ENCODE results near the gene BSDC1. TPM values are rescaled to one million over a fixed set of nuclear protein-coding genes. Genes with fewer than 3 reads are reported as not detected.

Gene BSDC1
- total and polyA plus RNA-seq, 2 of the 13 experiments (the other 11 are each of a cell fraction or from before 2014, with no cell fraction given): 40.3 to 64.2 TPM

DNA sequence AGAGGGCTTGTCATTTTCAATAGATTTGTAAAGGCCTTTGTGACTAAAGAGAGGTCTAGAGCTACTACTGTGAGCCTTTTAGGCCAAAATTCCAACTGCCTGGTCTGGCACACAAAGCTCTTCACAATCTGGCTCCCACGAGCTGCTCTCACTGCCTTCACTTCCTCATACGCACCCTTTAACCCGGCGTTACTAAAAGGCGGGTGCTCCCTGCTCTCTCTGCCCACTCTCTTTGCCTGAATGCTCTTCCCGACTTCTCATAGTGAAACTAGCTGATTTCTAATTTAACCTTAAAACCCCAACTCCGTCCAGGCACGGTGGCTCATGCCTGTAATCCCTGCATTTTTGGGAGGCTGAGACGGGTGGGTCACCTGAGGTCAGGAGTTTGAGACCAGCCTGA lies 14.2 kb downstream of the BSDC1 start (continued):
- TF ChIP-seq TRIM22 (IDR thresholded peaks at IDR 0.05) (no peak), GFI1 (CRISPR knock-in tag; IDR thresholded peaks at IDR 0.05; ENCODE audit: borderline replicate concordance) (no peak)
- TF ChIP-seq, protein P1, sequence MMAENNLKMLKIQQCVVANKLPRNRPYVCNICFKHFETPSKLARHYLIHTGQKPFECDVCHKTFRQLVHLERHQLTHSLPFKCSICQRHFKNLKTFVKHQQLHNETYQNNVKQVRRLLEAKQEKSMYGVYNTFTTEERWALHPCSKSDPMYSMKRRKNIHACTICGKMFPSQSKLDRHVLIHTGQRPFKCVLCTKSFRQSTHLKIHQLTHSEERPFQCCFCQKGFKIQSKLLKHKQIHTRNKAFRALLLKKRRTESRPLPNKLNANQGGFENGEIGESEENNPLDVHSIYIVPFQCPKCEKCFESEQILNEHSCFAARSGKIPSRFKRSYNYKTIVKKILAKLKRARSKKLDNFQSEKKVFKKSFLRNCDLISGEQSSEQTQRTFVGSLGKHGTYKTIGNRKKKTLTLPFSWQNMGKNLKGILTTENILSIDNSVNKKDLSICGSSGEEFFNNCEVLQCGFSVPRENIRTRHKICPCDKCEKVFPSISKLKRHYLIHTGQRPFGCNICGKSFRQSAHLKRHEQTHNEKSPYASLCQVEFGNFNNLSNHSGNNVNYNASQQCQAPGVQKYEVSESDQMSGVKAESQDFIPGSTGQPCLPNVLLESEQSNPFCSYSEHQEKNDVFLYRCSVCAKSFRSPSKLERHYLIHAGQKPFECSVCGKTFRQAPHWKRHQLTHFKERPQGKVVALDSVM (CRISPR knock-in tag; IDR thresholded peaks at IDR 0.05): no peak

DNA sequence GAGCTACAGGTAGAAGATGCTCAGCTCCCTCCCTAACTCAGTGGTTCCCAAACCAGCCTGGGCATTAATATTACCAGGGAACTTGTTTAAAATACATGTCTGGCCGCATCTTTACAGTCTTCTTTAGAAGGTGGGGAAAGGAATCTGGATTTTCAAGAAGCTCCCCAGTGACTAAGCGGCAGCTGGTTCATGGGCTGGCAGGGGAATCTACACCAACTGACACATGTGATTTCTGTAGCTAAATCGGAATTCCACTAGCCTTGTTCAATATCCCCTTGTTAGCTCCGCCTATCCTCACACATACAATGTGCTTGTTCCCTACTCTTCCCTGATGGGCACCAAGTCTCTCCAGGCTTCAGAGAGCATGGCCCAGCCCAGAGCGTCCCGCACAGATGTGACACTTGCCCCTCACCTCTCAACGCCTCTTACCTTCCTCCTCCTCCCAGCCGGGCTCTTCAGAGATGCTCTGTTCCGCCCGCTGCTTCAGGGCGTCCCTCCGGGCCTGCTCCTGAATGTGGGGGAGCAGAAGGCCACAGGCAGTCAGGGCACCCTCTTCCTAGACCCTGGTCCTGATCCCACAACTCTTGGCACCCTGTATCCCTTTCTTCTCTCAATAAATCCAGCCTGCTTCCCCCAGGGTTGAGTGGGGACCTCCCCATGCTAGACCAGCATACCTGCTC lies 16.6 kb downstream of the BSDC1 start:
- no peak for ATAC-seq
- 96% methylated on average over 12 of the region's 12 CpGs for WGBS (ENCODE audit: low lambda C conversion rate)
- POLR2A ChIA-PET: interaction anchor here (0.7 to 1.5 kb wide), 4 partner anchors 11 to 26 kb away, joined by 3 to 6 read pairs (median 4); partner anchors contain the start of gene BSDC1
- TF ChIP-seq ZSCAN25 (CRISPR knock-in tag; IDR thresholded peaks at IDR 0.05) (no peak), PAF1 (CRISPR knock-in tag; IDR thresholded peaks at IDR 0.05) (no peak), YY1 (IDR thresholded peaks at IDR 0.05; ENCODE audit: insufficient read depth, insufficient replicate concordance, low read depth, low read length) (no peak), HIVEP1 (CRISPR knock-in tag; IDR thresholded peaks at IDR 0.05) (no peak), ZBTB10 (CRISPR knock-in tag; IDR thresholded peaks at IDR 0.05; ENCODE audit: borderline replicate concordance) (no peak), EP300 (IDR thresholded peaks at IDR 0.05; ENCODE audit: low read depth in 2 of 2, low read length in 2 of 2) (no peak), EP300 (CRISPR knock-in tag; IDR thresholded peaks at IDR 0.05; ENCODE audit: borderline replicate concordance) (no peak), ATF5 (CRISPR knock-in tag; IDR thresholded peaks at IDR 0.05; ENCODE audit: low read depth) (no peak), SOX13 (IDR thresholded peaks at IDR 0.05) (no peak), SOX13 (CRISPR knock-in tag; conservative IDR thresholded peaks at IDR 0.05 in 1 of 2, IDR thresholded peaks at IDR 0.05 in 1 of 2) (no peak), NFIC (IDR thresholded peaks at IDR 0.05; ENCODE audit: low read length) (no peak), ARNTL (CRISPR knock-in tag; IDR thresholded peaks at IDR 0.05) (no peak), NFYC (CRISPR knock-in tag; IDR thresholded peaks at IDR 0.05) (no peak), ZNF850 (CRISPR knock-in tag; conservative IDR thresholded peaks at IDR 0.05) (no peak)

More for the DNA sequence above, 16.6 kb downstream of the BSDC1 start:
- no peak overlapping the region for H3K9ac ChIP-seq (ENCODE audit: insufficient read depth, low read depth, low read length)
- intact Hi-C loops (cut with micrococcal nuclease; ENCODE audit: unreplicated experiment): no loop called here
- no TSS peak for BruUV-seq (replicated peaks)
- H3K4me3 ChIP-seq (replicated peaks in 1 of 3; ENCODE audit: insufficient read depth in 1 of 3, low read depth in 2 of 3, low read length in 3 of 3): no peak overlapping the region
- no peak overlapping the region for H3K4me2 ChIP-seq (ENCODE audit: low read depth, low read length)
- H3K79me2 ChIP-seq (ENCODE audit: insufficient read depth, low read length): no peaks in the 10 kb centered on the region
- in situ Hi-C loops (cut with HindIII; ENCODE audit: extremely low pct_ligation_motif_present, low pct_unique_long_range_greater_than_20kb): no loop called here
- no peak overlapping the region for H2AFZ ChIP-seq (ENCODE audit: low read length)
- no peaks in the 10 kb centered on the region for H3K9me3 ChIP-seq (ENCODE audit: low read length)
- H3K36me3 ChIP-seq (replicated peaks in 1 of 2; ENCODE audit: control insufficient read depth in 1 of 2, insufficient read depth in 2 of 2, low read length in 2 of 2): peaks cover 48 to 93% of the 10 kb centered on the region in 2 experiments
- no peak overlapping the region for H3K27ac ChIP-seq (ENCODE audit: extremely low read length, insufficient read depth, low read length)
- FAIRE-seq (no peak), DNase-seq (ENCODE audit: low spot score) (no peak)
- CTCF ChIA-PET (ENCODE audit: low intra/inter-chr PET ratio, low total read pairs): no interaction called here
- H3K27me3 ChIP-seq (ENCODE audit: control insufficient read depth in 1 of 2, insufficient read depth in 2 of 2, low read length in 2 of 2): no peaks in the 10 kb centered on the region
- no peaks in the 10 kb centered on the region for H3K4me1 ChIP-seq (ENCODE audit: insufficient read depth, low read length)
- H4K20me1 ChIP-seq (ENCODE audit: insufficient read depth, low read length): no peaks in the 10 kb centered on the region

Data from HepG2 (cell line).